GM18520 (cell line): ENCODE results near the gene EVI5.

ENCODE experiments used
- ATAC-seq: cut with Tn5 transposase; IDR thresholded peaks from one replicate; pipeline ENCODE4 v1.9.1; 2021; ENCODE audit not compliant: unreplicated experiment

EVI5 gene

GRCh38 chr1:92486251-92487077, 298.4 kb downstream of the EVI5 start, which contains the start of gene GFI1:
TSS of gene GFI1 (minus strand) at chr1:92486925. CDS start at chr1:92483487, 3,438 bp downstream.
- peak; percentile 26 for ATAC-seq

GRCh38 chr1:92485381-92486250, 299.3 kb downstream of the EVI5 start:
- ATAC-seq, result peak; percentile 43

- ATAC-seq, result peak; percentile 21
Observed at GRCh38 chr1:92484472-92485380, 300.2 kb downstream of the EVI5 start.

- ATAC-seq, result no peak
Observed at GRCh38 chr1:92483610-92484471, 301.1 kb downstream of the EVI5 start.

GRCh38 chr1:92482665-92483609, 302.0 kb downstream of the EVI5 start:
- no peak for ATAC-seq

- no peak for ATAC-seq
Observed at GRCh38 chr1:92481971-92482664, 302.8 kb downstream of the EVI5 start.

GRCh38 chr1:92481599-92481925, 303.3 kb downstream of the EVI5 start:
- ATAC-seq, result no peak

GRCh38 chr1:92480813-92481598, 303.9 kb downstream of the EVI5 start:
- no peak for ATAC-seq

GRCh38 chr1:92480200-92480812, 304.6 kb downstream of the EVI5 start:
- ATAC-seq, result no peak

GRCh38 chr1:92479587-92479986, 305.3 kb downstream of the EVI5 start:
- no peak for ATAC-seq

- ATAC-seq, result no peak
Observed at GRCh38 chr1:92478393-92478792, 306.5 kb downstream of the EVI5 start.

- ATAC-seq, result no peak
Observed at GRCh38 chr1:92476071-92476631, 308.8 kb downstream of the EVI5 start.

- ATAC-seq, result no peak
Observed at GRCh38 chr1:92475029-92475428, 309.9 kb downstream of the EVI5 start.

GRCh38 chr1:92473781-92474495, 311.0 kb downstream of the EVI5 start:
- ATAC-seq, result peak; percentile 77

- ATAC-seq, result no peak
Observed at GRCh38 chr1:92470216-92470615, 314.7 kb downstream of the EVI5 start.

- no peak for ATAC-seq
Observed at GRCh38 chr1:92466683-92467352, 318.1 kb downstream of the EVI5 start.
